SK-N-MC (cell line): ENCODE measurements around the gene LRRC75A.

ENCODE experiments used
- DNase-seq: peaks from one replicate; pipeline ENCODE4 v3.0.0-alpha.2; 2011; ENCODE audit warnings: low read depth, low spot score
- H3K27ac ChIP-seq: fragments of 200-600 bp; sonication (generic); 2 replicates; pipeline ENCODE4 v1.5.1; 2016; ENCODE audit warnings: mixed run types
- H3K36me3 ChIP-seq: fragments of 200-600 bp; sonication (generic); 2 replicates; pipeline ENCODE4 v1.6.1; 2017; ENCODE audit warnings: antibody characterized with exemption, low read length, mixed read lengths; ENCODE audit not compliant: insufficient read depth
- H3K4me3 ChIP-seq: fragments of 200-600 bp; sonication (generic); 2 replicates; pipeline ENCODE4 v1.5.1; 2016
- H3K9ac ChIP-seq: fragments of 200-600 bp; sonication (generic); 2 replicates; pipeline ENCODE4 v1.8.0; 2017; ENCODE audit warnings: mixed run types, mixed read lengths; ENCODE audit not compliant: insufficient read length
- H3K9me3 ChIP-seq: fragments of 200-600 bp; sonication (generic); 2 replicates; pipeline ENCODE4 v1.6.1; 2017; ENCODE audit warnings: low read depth, mild to moderate bottlenecking, antibody characterized with exemption, low read length, moderate library complexity, mixed read lengths
- EZH2 ChIP-seq: fragments of 200-600 bp; sonication (generic); IDR thresholded peaks from one replicate; pipeline ENCODE4 v1.6.1; 2017; ENCODE audit warnings: antibody characterized with exemption
- FOXP2 ChIP-seq: optimal IDR thresholded peaks from 2 replicates; pipeline ENCODE3; 2011; ENCODE audit warnings: mild to moderate bottlenecking, moderate library complexity; ENCODE audit not compliant: insufficient read depth; ENCODE audit errors: extremely low read length, control extremely low read depth
- POLR2AphosphoS5 ChIP-seq: IDR thresholded peaks from 2 replicates; pipeline ENCODE4 v1.6.1; 2012; ENCODE audit warnings: mild to moderate bottlenecking, low read depth, low read length, borderline replicate concordance

The LRRC75A gene

GRCh38 chr17:16477666-16478065, 14.3 kb downstream of the LRRC75A start:
- no peak for DNase-seq
- Histone ChIP-seq H3K4me3 (no peak overlapping the region), H3K9ac (no peak overlapping the region), H3K27ac (no peak overlapping the region), H3K9me3 (no peaks in the 10 kb centered on the region), H3K36me3 (no peaks in the 10 kb centered on the region)
- TF ChIP-seq POLR2AphosphoS5, result no peak
- no peak for TF ChIP-seq FOXP2
- no peak for TF ChIP-seq EZH2

- no peak overlapping the region for H3K27ac ChIP-seq
- TF ChIP-seq FOXP2 (no peak), POLR2AphosphoS5 (no peak), EZH2 (no peak)
- H3K9me3 ChIP-seq, result no peaks in the 10 kb centered on the region
- H3K9ac ChIP-seq, result no peak overlapping the region
- H3K36me3 ChIP-seq, result no peaks in the 10 kb centered on the region
- DNase-seq, result no peak
- no peak overlapping the region for H3K4me3 ChIP-seq
These were observed 14.7 kb downstream of the LRRC75A start for GRCh38 chr17:16477255-16477654.

- H3K27ac ChIP-seq, result no peak overlapping the region
- H3K36me3 ChIP-seq, result no peaks in the 10 kb centered on the region
- TF ChIP-seq EZH2 (no peak), POLR2AphosphoS5 (no peak), FOXP2 (no peak)
- H3K4me3 ChIP-seq, result no peak overlapping the region
- no peak overlapping the region for H3K9ac ChIP-seq
- H3K9me3 ChIP-seq, result no peaks in the 10 kb centered on the region
- no peak for DNase-seq
These were observed 16.8 kb downstream of the LRRC75A start for GRCh38 chr17:16475179-16475704.

- Histone ChIP-seq H3K9ac (no peak overlapping the region), H3K36me3 (no peaks in the 10 kb centered on the region), H3K4me3 (no peak overlapping the region), H3K9me3 (no peaks in the 10 kb centered on the region), H3K27ac (no peak overlapping the region)
- DNase-seq, result no peak
- TF ChIP-seq EZH2 (no peak), POLR2AphosphoS5 (no peak)
These were observed 17.8 kb downstream of the LRRC75A start for GRCh38 chr17:16474012-16474725.

GRCh38 chr17:16473044-16474011, 18.7 kb downstream of the LRRC75A start:
- TF ChIP-seq FOXP2 (no peak), POLR2AphosphoS5 (no peak), EZH2 (no peak)
- Histone ChIP-seq H3K36me3 (no peaks in the 10 kb centered on the region), H3K4me3 (peak overlapping the region; percentile 64), H3K27ac (peak overlapping the region; percentile 75), H3K9me3 (no peaks in the 10 kb centered on the region), H3K9ac (no peak overlapping the region)
- no peak for DNase-seq

GRCh38 chr17:16472539-16472938, 19.5 kb downstream of the LRRC75A start:
- no peak for TF ChIP-seq FOXP2
- TF ChIP-seq POLR2AphosphoS5, result no peak
- TF ChIP-seq EZH2, result no peak
- Histone ChIP-seq H3K27ac (peak overlapping the region; percentile 75), H3K36me3 (no peaks in the 10 kb centered on the region), H3K9ac (no peak overlapping the region), H3K4me3 (peak overlapping the region; percentile 64), H3K9me3 (no peaks in the 10 kb centered on the region)
- DNase-seq, result no peak

- no peak for TF ChIP-seq EZH2
- TF ChIP-seq FOXP2, result no peak
- no peak for TF ChIP-seq POLR2AphosphoS5
- no peak for DNase-seq
- H3K9ac ChIP-seq, result no peak overlapping the region
- H3K9me3 ChIP-seq, result no peaks in the 10 kb centered on the region
- no peak overlapping the region for H3K27ac ChIP-seq
- H3K36me3 ChIP-seq, result no peaks in the 10 kb centered on the region
- H3K4me3 ChIP-seq, result no peak overlapping the region
These were observed 20.7 kb downstream of the LRRC75A start for GRCh38 chr17:16471295-16471694.

- no peak overlapping the region for H3K27ac ChIP-seq
- no peaks in the 10 kb centered on the region for H3K36me3 ChIP-seq
- H3K9ac ChIP-seq, result no peak overlapping the region
- DNase-seq, result no peak
- H3K4me3 ChIP-seq, result peak overlapping the region; percentile 37; the same call in 1 of the 2 replicates
- H3K9me3 ChIP-seq, result no peaks in the 10 kb centered on the region
- no peak for TF ChIP-seq POLR2AphosphoS5
- TF ChIP-seq EZH2, result no peak
- TF ChIP-seq FOXP2, result no peak
These were observed 21.7 kb downstream of the LRRC75A start for GRCh38 chr17:16470265-16470664.
